IMR-90 (cell line): ENCODE data around the gene ERC2. TPM values are rescaled to one million over a fixed set of nuclear protein-coding genes. Genes with fewer than 3 reads are reported as not detected.

Experiments
- ATAC-seq: fragments of 200-7000 bp; cut with Tn5 transposase; 2 replicates; pipeline ENCODE4 v1.9.1; 2020; ENCODE audit warnings: low read depth, mild to moderate bottlenecking, moderate library complexity
- BruUV-seq: library from RNA; stranded (reverse); fragments of 400-500 nt; replicated peaks from 2 replicates; lab custom pipeline; 2021; lab: Mats Ljungman, UMichigan
- CTCF ChIA-PET: fragments of 300-600 bp; formaldehyde crosslinking; extraction: SDS; loops from one replicate; lab custom pipeline; 2021; ENCODE audit warnings: antibody characterized with exemption; lab: Yijun Ruan, JAX
- POLR2A ChIA-PET: fragments of 300-600 bp; sonication (Branson Sonifier 250); formaldehyde crosslinking; loops from one replicate; lab custom pipeline; 2022; ENCODE audit warnings: antibody characterized with exemption; ENCODE audit not compliant: unreplicated experiment; lab: Charles Lee
- DNase-seq: peaks from one replicate; pipeline ENCODE4 v3.0.0; 2013
- H2AFZ ChIP-seq: replicated peaks from 2 replicates; pipeline ENCODE3; 2013; ENCODE audit warnings: low read length, mild to moderate bottlenecking; ENCODE audit not compliant: poor library complexity
- H2AK5ac ChIP-seq: 2 replicates; pipeline ENCODE4 v1.6.1; 2013; ENCODE audit warnings: low read depth, low read length, inconsistent platforms
- H2AK9ac ChIP-seq: replicated peaks from 2 replicates; pipeline ENCODE3; 2013; ENCODE audit warnings: mild to moderate bottlenecking, low read depth, low read length, moderate library complexity; ENCODE audit not compliant: poor library complexity
- H2BK120ac ChIP-seq: 2 replicates; pipeline ENCODE4 v1.6.1; 2013; ENCODE audit warnings: low read depth, low read length, inconsistent platforms
- H2BK15ac ChIP-seq: 3 replicates; pipeline ENCODE4 v1.6.1; 2013; ENCODE audit warnings: low read depth, low read length, inconsistent platforms
- H2BK20ac ChIP-seq: 2 replicates; pipeline ENCODE4 v1.6.1; 2013; ENCODE audit warnings: low read depth, mild to moderate bottlenecking, inconsistent platforms, low read length, moderate library complexity
- H2BK5ac ChIP-seq: 2 replicates; pipeline ENCODE4 v1.6.1; 2013; ENCODE audit warnings: mild to moderate bottlenecking, low read depth, low read length, inconsistent platforms; ENCODE audit not compliant: poor library complexity, severe bottlenecking
- H3K14ac ChIP-seq: replicated peaks from 2 replicates; pipeline ENCODE4 v1.6.1; 2013; ENCODE audit warnings: low read depth, low read length, inconsistent platforms
- H3K18ac ChIP-seq: 2 replicates; pipeline ENCODE4 v1.6.1; 2013; ENCODE audit warnings: low read depth, low read length, control low read depth
- H3K23ac ChIP-seq: 2 replicates; pipeline ENCODE4 v1.6.1; 2013; ENCODE audit warnings: low read depth, low read length, inconsistent platforms
- H3K27ac ChIP-seq: 2 replicates; pipeline ENCODE4 v1.5.1; 2013; ENCODE audit warnings: mild to moderate bottlenecking, control low read depth, low read length; ENCODE audit not compliant: insufficient read depth
- H3K27me3 ChIP-seq: 2 replicates; pipeline ENCODE4 v1.6.1; 2013; ENCODE audit warnings: low read length; ENCODE audit not compliant: control insufficient read depth, insufficient read depth
- H3K36me3 ChIP-seq: 2 replicates; pipeline ENCODE4 v1.6.1; 2013; ENCODE audit warnings: low read length, mixed read lengths; ENCODE audit not compliant: control insufficient read depth, insufficient read depth
- H3K4ac ChIP-seq: 2 replicates; pipeline ENCODE4 v1.6.1; 2013; ENCODE audit warnings: low read depth, low read length, inconsistent platforms
- H3K4me1 ChIP-seq: 2 replicates; pipeline ENCODE4 v1.6.1; 2013; ENCODE audit warnings: low read length, mixed read lengths; ENCODE audit not compliant: control insufficient read depth, insufficient read depth
- H3K4me2 ChIP-seq: 2 replicates; pipeline ENCODE4 v1.6.1; 2013; ENCODE audit warnings: low read depth, mild to moderate bottlenecking, control low read depth, low read length, moderate library complexity
- H3K4me3 ChIP-seq: 2 replicates; pipeline ENCODE4 v1.5.1; 2013; ENCODE audit warnings: low read depth, mild to moderate bottlenecking, control low read depth, low read length, moderate library complexity; ENCODE audit not compliant: insufficient read depth
- H3K56ac ChIP-seq: 2 replicates; pipeline ENCODE4 v1.6.1; 2013; ENCODE audit warnings: low read length, inconsistent platforms; ENCODE audit not compliant: insufficient read depth; ENCODE audit errors: extremely low read depth
- H3K79me1 ChIP-seq, 2 experiments: 2 replicates each; pipeline ENCODE4 v1.6.1; 2013; ENCODE audit warnings: low read length in 2 of 2, inconsistent platforms in 1 of 2, low read depth in 1 of 2
- H3K9ac ChIP-seq: 2 replicates; pipeline ENCODE4 v1.6.1; 2013; ENCODE audit warnings: low read depth, low read length, control low read depth
- H3K9me1 ChIP-seq: 2 replicates; pipeline ENCODE4 v1.6.1; 2013; ENCODE audit warnings: low read length, inconsistent platforms; ENCODE audit not compliant: insufficient read depth
- H3K9me3 ChIP-seq: 2 replicates; pipeline ENCODE4 v1.6.1; 2013; ENCODE audit warnings: low read length; ENCODE audit not compliant: control insufficient read depth, insufficient read depth
- H4K20me1 ChIP-seq: 2 replicates; pipeline ENCODE4 v1.6.1; 2013; ENCODE audit warnings: low read length, inconsistent platforms; ENCODE audit not compliant: insufficient read depth
- H4K5ac ChIP-seq: 2 replicates; pipeline ENCODE4 v1.6.1; 2013; ENCODE audit warnings: mild to moderate bottlenecking, low read depth, low read length, control low read depth
- H4K8ac ChIP-seq, 2 experiments: 2 replicates each; pipeline ENCODE4 v1.6.1; 2013; ENCODE audit warnings: low read depth in 2 of 2, low read length in 2 of 2, control low read depth in 1 of 2, inconsistent platforms in 1 of 2
- H4K91ac ChIP-seq: 2 replicates; pipeline ENCODE4 v1.6.1; 2013; ENCODE audit warnings: low read depth, low read length, inconsistent platforms; ENCODE audit not compliant: insufficient read depth
- NFE2L2 ChIP-seq: fragments of 150-350 bp; IDR thresholded peaks from 2 replicates; pipeline ENCODE4 v1.6.1; 2016; ENCODE audit warnings: low read depth, mild to moderate bottlenecking, low read length
- RAD21 ChIP-seq: IDR thresholded peaks from 2 replicates; pipeline ENCODE4 v1.6.1; 2012; ENCODE audit warnings: low read length, improper control_type of control experiment
- RFX5 ChIP-seq: IDR thresholded peaks from 2 replicates; pipeline ENCODE4 v1.8.0; 2012; ENCODE audit warnings: low read depth, mild to moderate bottlenecking, low read length, moderate library complexity
- WGBS, 2 experiments: methylation state at CpG; one replicate each; pipeline versions ENCODE4 v1.1.5 to v1.1.7; 2013; ENCODE audit warnings: missing lambda C conversion rate in 2 of 2; ENCODE audit not compliant: insufficient read length in 1 of 2; ENCODE audit errors: extremely low coverage in 2 of 2; 5-methylcytosine and 5-hydroxymethylcytosine counted together
- dilution Hi-C: fragments of 300-500 bp; cut with HindIII; formaldehyde crosslinking; loops from one replicate; pipeline ENCODE4 v1.14.3; 2018; ENCODE audit warnings: low sequenced_read_pairs; ENCODE audit not compliant: unreplicated experiment
- in situ Hi-C: fragments of 300-500 bp; cut with MboI; formaldehyde crosslinking; loops from 3 replicates; pipeline ENCODE4 v1.14.3; 2019; ENCODE audit warnings: low sequenced_read_pairs, inconsistent platforms, mixed read lengths
- intact Hi-C: fragments of 100-400 bp; cut with micrococcal nuclease; formaldehyde crosslinking; loops from 2 replicates; pipeline ENCODE4 v1.10.0; 2022
- polyA plus RNA-seq, 3 experiments: library from polyadenylated mRNA; depleted of rRNA; stranded (reverse); fragments of >200 nt; gene quantifications; 2 replicates each; pipeline ENCODE4 v1.2.3, GENCODE V29; 2012; ENCODE audit warnings: low replicate concordance in 1 of 3
- total RNA-seq: library from RNA; depleted of rRNA; stranded (reverse); fragments of >200 nt; gene quantifications from 2 replicates; pipeline ENCODE4 v1.2.3, GENCODE V29; 2012

The ERC2 gene
- total and polyA plus RNA-seq, 2 of the 4 experiments (the other 2 are of a cell fraction): 0.17 to 0.18 TPM

DNA sequence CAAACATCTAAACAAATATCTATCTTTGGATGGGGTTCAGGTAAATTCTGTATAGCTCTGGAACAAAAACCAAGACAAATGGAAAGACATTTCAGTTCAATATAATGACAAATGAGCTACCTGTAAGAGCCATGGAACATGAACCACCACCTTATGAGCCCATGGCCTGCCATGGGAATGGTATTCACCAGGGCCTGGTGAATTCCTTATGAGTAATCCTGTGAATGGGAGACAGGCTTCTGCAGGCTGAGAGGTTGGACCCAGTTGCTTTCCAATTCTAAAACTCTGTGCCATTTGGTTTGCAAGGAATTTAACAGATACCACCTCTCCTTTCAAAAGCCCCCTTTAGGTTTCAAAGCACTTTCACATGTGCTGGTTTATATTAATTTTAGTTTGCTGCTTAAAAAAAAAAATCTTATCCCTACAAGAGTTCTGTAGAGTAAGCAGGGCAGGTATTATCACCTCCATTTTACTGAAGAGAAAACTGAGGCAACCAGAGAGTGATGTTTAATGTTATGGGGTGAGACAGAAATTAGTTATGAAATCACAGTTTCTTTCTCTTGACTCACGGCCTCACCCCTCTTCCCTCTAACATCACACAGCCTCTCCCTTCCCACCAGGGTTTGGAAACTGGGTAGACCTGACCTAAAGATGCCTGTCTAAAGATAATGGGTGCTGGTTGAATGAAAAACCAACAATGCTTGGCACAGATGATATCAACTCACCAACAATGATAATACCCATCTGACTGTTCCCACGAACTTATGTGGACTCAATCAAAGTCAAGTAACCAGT is 583.6 kb downstream of the ERC2 start (continued):
- TF ChIP-seq RFX5 (no peak), RAD21 (no peak)

DNA sequence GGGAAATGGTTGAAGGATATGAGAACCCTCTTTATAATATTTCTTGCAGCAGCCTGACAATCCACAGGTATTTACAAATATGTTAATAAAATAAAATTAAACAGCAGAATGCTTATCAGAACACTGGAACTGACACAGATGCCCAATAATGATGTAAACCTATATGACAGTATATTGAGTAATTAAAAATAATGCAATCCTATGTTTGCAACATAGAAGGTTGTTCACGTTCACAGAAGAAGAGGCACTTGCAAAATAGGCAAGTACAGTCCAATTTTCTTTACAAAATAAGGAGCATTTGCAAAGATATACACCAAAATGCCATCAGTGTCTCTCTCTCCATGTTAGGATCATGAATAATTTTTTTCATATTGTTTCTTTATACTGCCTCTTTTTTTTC is 584.2 kb downstream of the ERC2 start:
- Histone ChIP-seq H2AK5ac (no peak overlapping the region), H3K36me3 (no peaks in the 10 kb centered on the region), H3K9me1 (peaks cover 10% of the 10 kb centered on the region), H2BK15ac (no peak overlapping the region), H4K5ac (no peak overlapping the region), H2AFZ (no peak overlapping the region), H2BK120ac (no peak overlapping the region), H3K9me3 (no peaks in the 10 kb centered on the region), H3K14ac (no peak overlapping the region), H3K4me2 (no peak overlapping the region), H4K20me1 (no peaks in the 10 kb centered on the region), H3K56ac (no peak overlapping the region), H3K18ac (no peak overlapping the region), H3K79me1 (no peaks in the 10 kb centered on the region), H3K4ac (no peak overlapping the region), H2BK5ac (no peak overlapping the region), H2AK9ac (no peak overlapping the region), H3K4me3 (no peak overlapping the region), H3K27me3 (no peaks in the 10 kb centered on the region), H3K9ac (no peak overlapping the region), H4K8ac (no peak overlapping the region), H3K27ac (no peak overlapping the region), H2BK20ac (no peak overlapping the region), H3K23ac (no peak overlapping the region), H3K4me1 (peaks cover 9% of the 10 kb centered on the region), H4K91ac (no peak overlapping the region)
- in situ Hi-C loops (no loop called here), dilution Hi-C loops (no loop called here), intact Hi-C loops (no loop called here)
- BruUV-seq: no TSS peak
- CTCF ChIA-PET: no interaction called here
- TF ChIP-seq NFE2L2: no peak
- no peak for TF ChIP-seq RFX5
- ATAC-seq (no peak), DNase-seq (no peak)
- POLR2A ChIA-PET: no interaction called here
- WGBS, 2 experiments: no CpG with 5 or more reads among the region's 1 CpG
